ENCODE results near the gene BSDC1.
"Not testable (repeated sequence)": the region's sequence is repeated elsewhere in the genome, so short reads cannot be mapped to it uniquely, and the experiment has no call there.

DNA sequence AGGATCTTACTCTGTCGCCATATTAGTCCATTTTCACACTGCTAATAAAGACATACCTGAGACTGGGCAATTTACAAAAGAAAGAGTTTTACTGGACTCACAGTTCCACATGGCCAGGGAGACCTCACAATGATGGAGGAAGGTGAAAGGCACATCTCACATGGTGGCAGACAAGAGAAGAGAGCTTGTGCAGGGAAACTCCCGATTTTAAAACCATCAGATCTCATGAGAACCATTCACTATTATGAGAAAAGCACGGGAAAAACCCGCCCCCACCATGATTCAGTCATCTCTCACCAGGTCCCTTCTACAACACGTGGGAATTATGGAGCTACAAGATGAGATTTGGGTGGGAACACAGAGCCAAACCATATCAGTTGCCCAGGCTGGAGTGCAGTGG is 2.3 kb upstream of the BSDC1 start:
- TF ChIP-seq, protein P1, sequence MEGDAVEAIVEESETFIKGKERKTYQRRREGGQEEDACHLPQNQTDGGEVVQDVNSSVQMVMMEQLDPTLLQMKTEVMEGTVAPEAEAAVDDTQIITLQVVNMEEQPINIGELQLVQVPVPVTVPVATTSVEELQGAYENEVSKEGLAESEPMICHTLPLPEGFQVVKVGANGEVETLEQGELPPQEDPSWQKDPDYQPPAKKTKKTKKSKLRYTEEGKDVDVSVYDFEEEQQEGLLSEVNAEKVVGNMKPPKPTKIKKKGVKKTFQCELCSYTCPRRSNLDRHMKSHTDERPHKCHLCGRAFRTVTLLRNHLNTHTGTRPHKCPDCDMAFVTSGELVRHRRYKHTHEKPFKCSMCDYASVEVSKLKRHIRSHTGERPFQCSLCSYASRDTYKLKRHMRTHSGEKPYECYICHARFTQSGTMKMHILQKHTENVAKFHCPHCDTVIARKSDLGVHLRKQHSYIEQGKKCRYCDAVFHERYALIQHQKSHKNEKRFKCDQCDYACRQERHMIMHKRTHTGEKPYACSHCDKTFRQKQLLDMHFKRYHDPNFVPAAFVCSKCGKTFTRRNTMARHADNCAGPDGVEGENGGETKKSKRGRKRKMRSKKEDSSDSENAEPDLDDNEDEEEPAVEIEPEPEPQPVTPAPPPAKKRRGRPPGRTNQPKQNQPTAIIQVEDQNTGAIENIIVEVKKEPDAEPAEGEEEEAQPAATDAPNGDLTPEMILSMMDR (IDR thresholded peaks at IDR 0.05) = not testable (repeated sequence)
- TF ChIP-seq POLR2AphosphoS5, POLR2A, EP300 (IDR thresholded peaks at IDR 0.05): not testable (repeated sequence)

All from stomach (tissue), 4 donors.